ENCODE measurements around the gene DAAM1.

DAAM1 gene

DNA sequence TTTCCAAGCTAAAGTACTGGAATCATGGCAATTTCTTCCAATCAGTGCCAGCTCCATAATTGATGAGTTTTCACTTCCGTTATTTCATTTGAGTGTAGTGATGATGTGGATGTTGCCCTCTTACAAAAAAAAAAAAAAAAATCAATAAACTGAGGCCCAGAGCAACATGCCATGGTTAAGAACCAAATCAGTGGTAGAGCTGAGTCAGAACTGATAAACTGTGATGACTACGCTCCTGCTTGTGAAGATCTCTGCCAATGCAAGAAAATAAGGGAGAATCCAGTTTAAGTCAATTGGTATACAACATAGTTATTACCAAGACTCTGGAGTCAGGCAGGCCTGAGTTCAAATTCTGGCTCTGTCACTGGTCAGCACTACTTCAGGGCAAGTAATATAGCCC lies 174.0 kb downstream of the DAAM1 start:
- no peak overlapping the region for H3K4me2 ChIP-seq (ENCODE audit: insufficient read depth, low read length)
- H3K4me1 ChIP-seq (ENCODE audit: insufficient read depth, low read length) = peaks cover 5% of the 10 kb centered on the region
- H2AFZ ChIP-seq (ENCODE audit: low read depth, low read length) = no peak overlapping the region
- no peaks in the 10 kb centered on the region for H3K36me3 ChIP-seq (ENCODE audit: insufficient read depth, low read length)
- H3K4me3 ChIP-seq (ENCODE audit: low read depth in 1 of 2, low read length in 2 of 2) = no peak overlapping the region
- no peak for TF ChIP-seq EZH2 (IDR thresholded peaks at IDR 0.05; ENCODE audit: borderline replicate concordance, low read depth, low read length, severe bottlenecking)
- TF ChIP-seq, protein P1, sequence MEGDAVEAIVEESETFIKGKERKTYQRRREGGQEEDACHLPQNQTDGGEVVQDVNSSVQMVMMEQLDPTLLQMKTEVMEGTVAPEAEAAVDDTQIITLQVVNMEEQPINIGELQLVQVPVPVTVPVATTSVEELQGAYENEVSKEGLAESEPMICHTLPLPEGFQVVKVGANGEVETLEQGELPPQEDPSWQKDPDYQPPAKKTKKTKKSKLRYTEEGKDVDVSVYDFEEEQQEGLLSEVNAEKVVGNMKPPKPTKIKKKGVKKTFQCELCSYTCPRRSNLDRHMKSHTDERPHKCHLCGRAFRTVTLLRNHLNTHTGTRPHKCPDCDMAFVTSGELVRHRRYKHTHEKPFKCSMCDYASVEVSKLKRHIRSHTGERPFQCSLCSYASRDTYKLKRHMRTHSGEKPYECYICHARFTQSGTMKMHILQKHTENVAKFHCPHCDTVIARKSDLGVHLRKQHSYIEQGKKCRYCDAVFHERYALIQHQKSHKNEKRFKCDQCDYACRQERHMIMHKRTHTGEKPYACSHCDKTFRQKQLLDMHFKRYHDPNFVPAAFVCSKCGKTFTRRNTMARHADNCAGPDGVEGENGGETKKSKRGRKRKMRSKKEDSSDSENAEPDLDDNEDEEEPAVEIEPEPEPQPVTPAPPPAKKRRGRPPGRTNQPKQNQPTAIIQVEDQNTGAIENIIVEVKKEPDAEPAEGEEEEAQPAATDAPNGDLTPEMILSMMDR (IDR thresholded peaks at IDR 0.05; ENCODE audit: borderline replicate concordance, extremely low read depth, low read length, poor library complexity, severe bottlenecking) = no peak
- no peaks in the 10 kb centered on the region for H3K27me3 ChIP-seq (ENCODE audit: insufficient read depth, low read length, poor library complexity)
- no peak for ATAC-seq (ENCODE audit: insufficient read depth, low read depth)
- no peak overlapping the region for H3K9ac ChIP-seq (ENCODE audit: low read depth, low read length)
- no peaks in the 10 kb centered on the region for H4K20me1 ChIP-seq (ENCODE audit: insufficient read depth, low read length)
- no peak for DNase-seq
- H3K27ac ChIP-seq (ENCODE audit: low read length) = no peak overlapping the region
- no peaks in the 10 kb centered on the region for H3K79me2 ChIP-seq (ENCODE audit: insufficient read depth, low read length)
- H3K9me3 ChIP-seq (ENCODE audit: insufficient read depth, low read length, severe bottlenecking) = no peaks in the 10 kb centered on the region

DNA sequence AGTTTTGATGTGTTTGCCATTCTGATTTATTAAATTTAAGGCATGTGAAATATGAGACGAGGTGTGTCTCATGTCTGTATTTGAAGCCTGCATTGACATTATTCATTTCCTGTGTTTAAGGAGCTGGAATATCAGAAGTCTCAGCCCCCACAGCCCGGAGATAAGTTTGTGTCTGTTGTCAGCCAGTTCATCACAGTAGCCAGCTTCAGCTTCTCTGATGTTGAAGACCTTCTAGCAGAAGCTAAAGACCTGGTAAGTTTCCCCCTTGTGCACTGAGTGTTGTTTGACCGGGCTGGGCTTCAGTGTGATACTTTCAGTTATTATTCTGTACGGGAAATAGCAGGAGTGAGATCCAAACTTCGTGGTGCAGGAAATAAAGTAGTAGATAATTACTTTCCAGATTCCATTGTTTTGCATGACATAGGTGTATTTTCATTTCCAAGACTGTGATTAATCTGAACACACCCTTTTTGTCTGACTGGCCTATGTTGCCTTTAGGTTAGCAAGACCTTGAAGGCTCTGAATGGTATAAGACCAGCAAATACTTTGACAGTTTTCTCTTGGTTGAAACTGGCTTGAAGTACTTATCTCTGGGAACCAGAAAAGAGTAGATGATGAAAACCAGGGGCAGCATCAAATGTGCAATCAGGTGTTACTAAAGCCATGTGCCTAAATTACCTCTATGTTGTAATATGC lies 175.2 kb downstream of the DAAM1 start:
- Histone ChIP-seq H3K4me1 (ENCODE audit: insufficient read depth, low read length) (peaks cover 5% of the 10 kb centered on the region), H3K4me3 (ENCODE audit: low read depth in 1 of 2, low read length in 2 of 2) (no peak overlapping the region), H3K79me2 (ENCODE audit: insufficient read depth, low read length) (no peaks in the 10 kb centered on the region), H3K9me3 (ENCODE audit: insufficient read depth, low read length, severe bottlenecking) (no peaks in the 10 kb centered on the region), H4K20me1 (ENCODE audit: insufficient read depth, low read length) (no peaks in the 10 kb centered on the region), H3K9ac (ENCODE audit: low read depth, low read length) (no peak overlapping the region), H3K4me2 (ENCODE audit: insufficient read depth, low read length) (no peak overlapping the region), H2AFZ (ENCODE audit: low read depth, low read length) (no peak overlapping the region), H3K36me3 (ENCODE audit: insufficient read depth, low read length) (0 out of 2 replicates have a peak, but pooled peaks cover 2% of the 10 kb centered on the region), H3K27me3 (ENCODE audit: insufficient read depth, low read length, poor library complexity) (no peaks in the 10 kb centered on the region), H3K27ac (ENCODE audit: low read length) (no peak overlapping the region)
- DNase-seq = no peak
- ATAC-seq (ENCODE audit: insufficient read depth, low read depth) = no peak
- TF ChIP-seq, protein P1 (IDR thresholded peaks at IDR 0.05; ENCODE audit: borderline replicate concordance, extremely low read depth, low read length, poor library complexity, severe bottlenecking) = no peak
- no peak for TF ChIP-seq EZH2 (IDR thresholded peaks at IDR 0.05; ENCODE audit: borderline replicate concordance, low read depth, low read length, severe bottlenecking)

DNA sequence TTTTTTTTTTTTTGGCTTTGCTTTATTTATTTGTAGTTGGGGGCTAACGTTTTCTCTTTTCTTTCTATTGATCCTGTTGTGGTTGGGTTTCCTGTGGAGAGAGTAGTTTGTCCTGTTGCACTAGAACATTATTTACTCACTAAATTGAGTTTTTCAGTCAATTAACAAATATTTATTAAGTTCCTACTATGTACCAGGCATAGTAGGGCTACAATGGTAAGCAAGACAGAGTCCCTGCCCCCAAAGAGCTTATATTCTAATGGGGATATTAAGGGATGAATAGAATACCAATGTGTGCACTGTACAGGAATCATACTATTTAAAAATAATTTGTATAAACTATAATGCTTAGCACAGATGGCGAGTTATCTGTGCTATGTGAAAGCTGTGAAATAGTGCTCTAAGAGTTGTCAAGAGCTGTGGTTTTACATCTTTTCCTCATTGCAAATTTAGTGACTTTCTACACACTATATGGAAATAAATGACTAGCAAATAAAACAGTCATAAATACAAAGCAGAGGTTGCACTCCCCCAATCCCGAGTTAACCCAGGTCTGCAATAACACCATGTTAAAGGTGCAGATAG lies 181.8 kb downstream of the DAAM1 start:
- Histone ChIP-seq H3K27ac (ENCODE audit: low read length) (no peak overlapping the region), H4K20me1 (ENCODE audit: insufficient read depth, low read length) (no peaks in the 10 kb centered on the region), H3K4me2 (ENCODE audit: insufficient read depth, low read length) (no peak overlapping the region), H3K9me3 (ENCODE audit: insufficient read depth, low read length, severe bottlenecking) (no peaks in the 10 kb centered on the region), H3K4me1 (ENCODE audit: insufficient read depth, low read length) (no peaks in the 10 kb centered on the region), H3K27me3 (ENCODE audit: insufficient read depth, low read length, poor library complexity) (no peaks in the 10 kb centered on the region), H3K79me2 (ENCODE audit: insufficient read depth, low read length) (no peaks in the 10 kb centered on the region), H2AFZ (ENCODE audit: low read depth, low read length) (no peak overlapping the region), H3K36me3 (ENCODE audit: insufficient read depth, low read length) (peaks cover 2% of the 10 kb centered on the region; the same call in 1 of the 2 replicates), H3K4me3 (ENCODE audit: low read depth in 1 of 2, low read length in 2 of 2) (no peak overlapping the region), H3K9ac (ENCODE audit: low read depth, low read length) (no peak overlapping the region)
- ATAC-seq (ENCODE audit: insufficient read depth, low read depth) = no peak
- DNase-seq = no peak
- TF ChIP-seq, protein P1 (IDR thresholded peaks at IDR 0.05; ENCODE audit: borderline replicate concordance, extremely low read depth, low read length, poor library complexity, severe bottlenecking) = no peak
- no peak for TF ChIP-seq EZH2 (IDR thresholded peaks at IDR 0.05; ENCODE audit: borderline replicate concordance, low read depth, low read length, severe bottlenecking)
